Esophagus muscularis mucosa (tissue), 4 donors: ENCODE results near the gene TBX15. TPM values are rescaled to one million over a fixed set of nuclear protein-coding genes. Genes with fewer than 3 reads are reported as not detected.

ENCODE experiments used
- DNase-seq: peaks from one replicate; pipeline ENCODE4 v3.0.0-alpha.2; 2017; ENCODE audit errors: extremely low spot score
- H3K27ac ChIP-seq, 4 donors: fragments of 200-600 bp; sonication (generic); replicated peaks in 1 of 4; 1 replicate in 3 of 4; 2 replicates in 1 of 4; pipeline ENCODE4 v1.5.1; 2016 to 2019; ENCODE audit warnings: mild to moderate bottlenecking in 1 of 4
- H3K27me3 ChIP-seq, 4 donors: fragments of 200-600 bp; sonication (generic); one replicate each; pipeline versions ENCODE4 v1.5.1 to v1.6.0; 2016 to 2019
- H3K36me3 ChIP-seq, 4 donors: fragments of 200-600 bp; sonication (generic); one replicate each; pipeline ENCODE4 v1.5.1; 2016 to 2019
- H3K4me1 ChIP-seq, 4 donors: fragments of 200-600 bp; sonication (generic); one replicate each; pipeline ENCODE4 v1.5.1; 2016 to 2019
- H3K4me3 ChIP-seq, 4 donors: fragments of 200-600 bp; sonication (generic); 1 replicate in 2 of 4; 2 replicates in 2 of 4; pipeline ENCODE4 v1.5.1; 2016 to 2019; ENCODE audit warnings: mild to moderate bottlenecking in 4 of 4, moderate library complexity in 1 of 4
- H3K9me3 ChIP-seq, 4 donors: fragments of 200-600 bp; sonication (generic); 1 replicate in 3 of 4; 2 replicates in 1 of 4; pipeline ENCODE4 v1.5.1; 2016 to 2019
- EP300 ChIP-seq: sonication (generic); formaldehyde crosslinking; IDR thresholded peaks from one replicate; pipeline ENCODE4 v1.6.1; 2017; ENCODE audit warnings: antibody characterized with exemption
- POLR2A ChIP-seq: fragments of 450-650 bp; IDR thresholded peaks from one replicate; pipeline ENCODE4 v1.6.1; 2017; ENCODE audit warnings: antibody characterized with exemption, moderate library complexity, mild to moderate bottlenecking, low read depth
- POLR2AphosphoS5 ChIP-seq, 2 donors: sonication (generic); formaldehyde crosslinking; IDR thresholded peaks; one replicate each; pipeline ENCODE4 v1.6.1; 2017; ENCODE audit warnings: antibody characterized with exemption in 2 of 2
- WGBS: methylation state at CpG from one replicate; pipeline ENCODE4 v1.1.5; 2018; 5-methylcytosine and 5-hydroxymethylcytosine counted together
- intact Hi-C: fragments of 100-400 bp; cut with DNase I; formaldehyde crosslinking; loops from one replicate; pipeline ENCODE4 v1.15.1; 2023
- total RNA-seq, 4 donors: library from RNA; depleted of rRNA; stranded (reverse); fragments of >200 nt; gene quantifications; one replicate each; pipeline versions ENCODE4 v1.1.0 to v1.2.1, GENCODE V29; 2016
- TF ChIP-seq, protein P1 (sequence below), 3 experiments: fragments of 200-600 bp in 2 of 3; fragments of 450-650 bp in 1 of 3; sonication (generic) in 2 of 3; IDR thresholded peaks; one replicate each; pipeline ENCODE4 v1.5.1; 2017 to 2019; ENCODE audit warnings: antibody characterized with exemption in 3 of 3, mild to moderate bottlenecking in 2 of 3, moderate library complexity in 1 of 3

The TBX15 gene
- total RNA-seq, 4 donors from 2014 or later, result 0.42 to 1.2 (median 0.79) TPM

DNA sequence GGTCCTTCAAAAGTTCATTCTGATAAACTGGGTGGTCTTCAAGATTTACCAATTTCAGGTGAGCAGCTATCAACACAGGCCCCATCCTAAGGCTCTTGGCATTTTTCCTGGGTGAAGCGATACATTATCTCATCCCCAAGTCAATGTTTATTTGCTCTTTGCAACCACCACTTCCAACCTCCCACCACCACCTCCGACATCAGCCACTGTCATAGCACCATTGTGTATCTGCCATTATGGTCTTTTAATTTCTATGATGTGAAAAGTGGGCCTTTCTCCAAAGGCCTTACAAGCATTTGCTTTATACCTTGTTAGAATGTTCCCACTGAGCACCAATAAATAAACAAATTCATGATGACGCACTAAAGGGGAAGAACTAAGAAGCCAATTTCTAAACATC, 47.2 kb downstream of the TBX15 start:
- intact Hi-C loops, result no loop called here
- WGBS, result 68% methylated on average over 3 of the region's 3 CpGs
- Histone ChIP-seq H3K9me3 (no peaks in the 10 kb centered on the region), H3K4me3 (no peak overlapping the region), H3K27me3 (no peaks in the 10 kb centered on the region), H3K27ac (no peak overlapping the region), H3K36me3 (no peaks in the 10 kb centered on the region), H3K4me1 (no peaks in the 10 kb centered on the region)
- no peak for DNase-seq
- TF ChIP-seq, protein P1, sequence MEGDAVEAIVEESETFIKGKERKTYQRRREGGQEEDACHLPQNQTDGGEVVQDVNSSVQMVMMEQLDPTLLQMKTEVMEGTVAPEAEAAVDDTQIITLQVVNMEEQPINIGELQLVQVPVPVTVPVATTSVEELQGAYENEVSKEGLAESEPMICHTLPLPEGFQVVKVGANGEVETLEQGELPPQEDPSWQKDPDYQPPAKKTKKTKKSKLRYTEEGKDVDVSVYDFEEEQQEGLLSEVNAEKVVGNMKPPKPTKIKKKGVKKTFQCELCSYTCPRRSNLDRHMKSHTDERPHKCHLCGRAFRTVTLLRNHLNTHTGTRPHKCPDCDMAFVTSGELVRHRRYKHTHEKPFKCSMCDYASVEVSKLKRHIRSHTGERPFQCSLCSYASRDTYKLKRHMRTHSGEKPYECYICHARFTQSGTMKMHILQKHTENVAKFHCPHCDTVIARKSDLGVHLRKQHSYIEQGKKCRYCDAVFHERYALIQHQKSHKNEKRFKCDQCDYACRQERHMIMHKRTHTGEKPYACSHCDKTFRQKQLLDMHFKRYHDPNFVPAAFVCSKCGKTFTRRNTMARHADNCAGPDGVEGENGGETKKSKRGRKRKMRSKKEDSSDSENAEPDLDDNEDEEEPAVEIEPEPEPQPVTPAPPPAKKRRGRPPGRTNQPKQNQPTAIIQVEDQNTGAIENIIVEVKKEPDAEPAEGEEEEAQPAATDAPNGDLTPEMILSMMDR (IDR thresholded peaks at IDR 0.05), result no peak
- TF ChIP-seq EP300, result no peak
- TF ChIP-seq POLR2AphosphoS5 (IDR thresholded peaks at IDR 0.05), result no peak
- no peak for TF ChIP-seq POLR2A

DNA sequence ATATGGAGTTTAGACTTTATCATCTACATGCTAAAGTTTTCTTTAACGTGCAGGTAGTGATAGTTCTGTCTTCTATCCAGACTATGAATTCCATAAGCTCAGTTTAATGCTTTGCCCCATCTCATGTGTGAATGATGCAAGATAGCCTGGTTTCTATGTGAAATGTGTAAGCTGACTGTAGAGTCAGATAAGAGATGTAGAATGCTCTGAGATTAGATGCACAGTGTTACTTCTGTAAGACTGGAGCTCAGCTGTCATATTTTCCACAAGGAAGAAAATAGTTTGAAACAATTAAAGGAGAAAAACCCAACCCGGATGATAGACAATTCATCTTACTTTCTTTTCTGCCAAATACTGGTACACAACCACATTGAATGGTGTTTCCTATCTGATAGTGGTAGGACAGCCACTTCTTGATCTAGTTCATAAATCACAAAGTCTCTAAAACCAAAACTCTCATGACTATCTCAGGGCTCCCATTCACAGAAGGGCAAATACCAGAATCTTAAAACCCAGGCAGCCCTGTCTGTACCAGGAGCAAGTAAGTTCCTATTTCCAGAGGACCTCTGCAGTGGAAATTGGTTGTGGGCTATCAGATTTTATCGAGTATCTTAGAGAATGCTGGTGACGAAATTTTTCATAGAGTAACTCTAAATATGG, 50.6 kb downstream of the TBX15 start:
- WGBS, result 67% methylated on average over 4 of the region's 4 CpGs
- intact Hi-C loops, result no loop called here

DNA sequence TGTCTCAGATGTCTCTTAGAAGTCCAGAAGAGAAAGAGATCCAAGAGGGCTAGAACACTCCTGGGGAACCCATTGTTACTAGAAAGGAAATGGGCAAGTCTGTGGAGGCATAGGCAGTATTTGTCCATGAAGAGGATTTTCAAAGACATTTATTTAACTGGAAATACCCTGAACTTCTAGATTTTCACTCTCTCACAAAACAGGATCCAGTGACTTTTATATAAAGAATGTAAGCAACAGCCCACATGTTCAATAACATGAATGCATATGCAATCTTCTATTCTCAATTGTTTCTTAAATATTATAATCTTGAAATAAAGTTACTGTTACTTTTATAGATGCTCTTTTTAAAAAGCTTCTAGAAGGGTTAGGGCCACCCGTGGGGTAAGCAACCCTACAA, 53.4 kb downstream of the TBX15 start:
- no peaks in the 10 kb centered on the region for H3K9me3 ChIP-seq
- no peak overlapping the region for H3K27ac ChIP-seq
- H3K27me3 ChIP-seq, result no peaks in the 10 kb centered on the region
- no peak for DNase-seq
- TF ChIP-seq POLR2A, result no peak
- TF ChIP-seq, protein P1 (IDR thresholded peaks at IDR 0.05), result no peak
- TF ChIP-seq EP300, result no peak
- TF ChIP-seq POLR2AphosphoS5 (IDR thresholded peaks at IDR 0.05), result no peak
- no peak overlapping the region for H3K4me3 ChIP-seq
- H3K4me1 ChIP-seq, result no peaks in the 10 kb centered on the region
- WGBS, result 74% methylated on average over 1 of the region's 1 CpG
- intact Hi-C loops, result no loop called here
- no peaks in the 10 kb centered on the region for H3K36me3 ChIP-seq

More for the DNA sequence above, 50.6 kb downstream of the TBX15 start:
- no peak for TF ChIP-seq POLR2AphosphoS5 (IDR thresholded peaks at IDR 0.05)
- TF ChIP-seq, protein P1 (IDR thresholded peaks at IDR 0.05), result no peak
- TF ChIP-seq POLR2A, result no peak
- TF ChIP-seq EP300, result no peak
- Histone ChIP-seq H3K36me3 (no peaks in the 10 kb centered on the region), H3K27me3 (no peaks in the 10 kb centered on the region), H3K4me1 (no peaks in the 10 kb centered on the region), H3K9me3 (no peaks in the 10 kb centered on the region), H3K4me3 (no peak overlapping the region), H3K27ac (no peak overlapping the region)
- DNase-seq, result no peak

DNA sequence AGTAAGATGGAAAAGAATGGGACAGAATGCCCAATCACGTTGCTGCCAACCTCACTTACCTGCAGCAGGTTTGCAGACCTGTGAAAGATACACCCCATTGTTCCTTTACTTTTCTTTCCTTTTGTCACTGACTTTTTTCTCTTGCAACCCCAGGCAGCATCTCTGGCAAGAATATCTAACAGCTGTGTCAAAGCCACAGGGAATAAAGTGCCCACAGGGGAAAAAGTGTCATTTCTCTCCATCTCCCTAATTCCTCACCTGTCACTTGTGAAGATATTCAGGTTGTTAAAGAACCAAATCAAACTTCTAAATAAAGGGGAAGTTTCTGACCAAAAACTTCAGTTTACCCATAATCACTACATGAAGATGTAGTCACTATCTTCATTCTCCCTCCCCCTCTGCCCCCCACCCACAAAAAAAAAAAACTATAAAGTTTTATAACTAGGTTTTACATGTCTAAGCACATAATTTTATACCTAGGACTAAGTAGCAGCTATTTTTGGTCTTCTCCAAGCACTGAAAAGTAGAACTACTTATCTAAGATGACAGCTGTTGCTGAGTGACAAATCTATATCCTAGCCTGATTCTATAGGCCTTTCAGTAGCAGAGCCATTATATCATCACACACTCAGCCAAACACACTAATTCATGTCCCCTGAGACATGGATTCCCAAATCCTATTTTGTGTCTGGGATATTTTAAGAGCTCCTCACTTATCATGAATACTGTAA, 54.9 kb downstream of the TBX15 start:
- Histone ChIP-seq H3K4me3 (no peak overlapping the region), H3K9me3 (no peaks in the 10 kb centered on the region), H3K4me1 (no peaks in the 10 kb centered on the region), H3K36me3 (no peaks in the 10 kb centered on the region), H3K27me3 (no peaks in the 10 kb centered on the region), H3K27ac (no peak overlapping the region)
- WGBS, result 11% methylated on average over 1 of the region's 1 CpG
- intact Hi-C loops, result no loop called here
- DNase-seq, result no peak
- no peak for TF ChIP-seq POLR2A
- TF ChIP-seq, protein P1 (IDR thresholded peaks at IDR 0.05), result no peak
